Upper lobe of left lung (tissue), 4 donors: Measurements from ENCODE around the gene GPR61.

Experiments
- CTCF ChIP-seq, 6 experiments: fragments of 450-650 bp in 4 of 6; fragments of 200-600 bp in 2 of 6; sonication (generic) in 2 of 6; IDR thresholded peaks; one replicate each; pipeline ENCODE4 v1.5.1; 2016 to 2019; ENCODE audit warnings: antibody characterized with exemption in 6 of 6
- EP300 ChIP-seq, 4 donors: sonication (generic); formaldehyde crosslinking; IDR thresholded peaks; one replicate each; pipeline ENCODE4 v1.5.1; 2017; ENCODE audit warnings: antibody characterized with exemption in 4 of 4, control low read depth in 2 of 4
- POLR2A ChIP-seq, 4 donors: fragments of 450-650 bp; IDR thresholded peaks; one replicate each; pipeline ENCODE4 v1.5.1; 2016 to 2017; ENCODE audit warnings: antibody characterized with exemption in 4 of 4, mild to moderate bottlenecking in 2 of 4

DNA sequence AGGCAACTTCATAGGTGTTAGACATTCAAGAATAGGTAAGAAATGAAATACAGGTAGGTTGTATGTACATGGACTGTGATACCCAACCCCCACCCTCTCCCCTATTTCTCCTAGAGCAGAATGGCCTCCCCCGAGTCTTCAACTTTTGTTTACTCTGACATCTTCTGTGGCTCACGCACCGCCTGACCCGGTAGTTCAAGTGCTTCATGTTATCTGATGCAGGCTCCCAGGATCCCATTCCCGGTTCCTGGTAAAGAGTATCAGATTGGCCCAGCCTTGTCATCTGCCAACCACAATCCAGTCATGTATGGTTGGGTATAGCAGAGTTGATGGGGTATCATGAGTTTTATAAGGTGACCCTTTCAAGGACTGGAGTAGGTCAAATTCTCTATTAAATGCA lies 17.8 kb downstream of the GPR61 start:
- no peak for TF ChIP-seq CTCF (IDR thresholded peaks at IDR 0.05)
- TF ChIP-seq POLR2A (IDR thresholded peaks at IDR 0.05): no peak
- TF ChIP-seq EP300 (IDR thresholded peaks at IDR 0.05): no peak
